Spleen (tissue), 7 donors: ENCODE measurements around the gene DRGX.

ENCODE experiments used
- POLR2AphosphoS5 ChIP-seq, 3 donors: sonication (generic); formaldehyde crosslinking; IDR thresholded peaks; one replicate each; pipeline ENCODE4 v1.5.1; 2017; ENCODE audit warnings: antibody characterized with exemption in 3 of 3
- TF ChIP-seq, protein P1 (sequence below), 11 experiments: fragments of 200-600 bp in 7 of 11; fragments of 450-650 bp in 4 of 11; sonication (generic) in 4 of 11; IDR thresholded peaks in 8 of 11; conservative IDR thresholded peaks in 3 of 11; 1 replicate in 7 of 11; 2 replicates in 4 of 11; pipeline versions ENCODE4 v1.4.0 to v1.8.0; 2016 to 2021; ENCODE audit warnings: antibody characterized with exemption in 11 of 11, inconsistent platforms in 4 of 11, mild to moderate bottlenecking in 1 of 11
- donor health status: DM: no; HTN: no; CAD: no; lungs with moderate emphysema.
- donor health status: DM: no; HTN: no; CAD: no.
- donor health status: DM: no; HTN: no; CAD: no.

DNA sequence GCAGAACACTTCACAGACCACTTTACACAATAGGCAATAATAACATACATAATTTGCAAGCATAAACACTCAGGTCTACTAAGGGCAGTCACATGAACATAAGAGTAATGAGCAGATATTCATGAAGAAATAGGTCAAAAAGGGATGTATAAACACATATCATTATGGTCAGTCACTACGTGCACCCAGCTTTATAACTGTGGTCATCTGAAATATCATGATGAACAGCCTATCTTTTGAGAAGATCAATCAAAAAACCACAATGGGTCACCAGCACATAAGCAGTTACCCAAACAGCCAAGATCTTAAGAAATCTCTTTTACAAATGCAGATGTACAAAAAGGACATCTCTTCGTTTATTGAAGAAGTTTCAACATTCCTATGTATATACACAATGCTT is 35.5 kb upstream of the DRGX start:
- TF ChIP-seq, protein P1, sequence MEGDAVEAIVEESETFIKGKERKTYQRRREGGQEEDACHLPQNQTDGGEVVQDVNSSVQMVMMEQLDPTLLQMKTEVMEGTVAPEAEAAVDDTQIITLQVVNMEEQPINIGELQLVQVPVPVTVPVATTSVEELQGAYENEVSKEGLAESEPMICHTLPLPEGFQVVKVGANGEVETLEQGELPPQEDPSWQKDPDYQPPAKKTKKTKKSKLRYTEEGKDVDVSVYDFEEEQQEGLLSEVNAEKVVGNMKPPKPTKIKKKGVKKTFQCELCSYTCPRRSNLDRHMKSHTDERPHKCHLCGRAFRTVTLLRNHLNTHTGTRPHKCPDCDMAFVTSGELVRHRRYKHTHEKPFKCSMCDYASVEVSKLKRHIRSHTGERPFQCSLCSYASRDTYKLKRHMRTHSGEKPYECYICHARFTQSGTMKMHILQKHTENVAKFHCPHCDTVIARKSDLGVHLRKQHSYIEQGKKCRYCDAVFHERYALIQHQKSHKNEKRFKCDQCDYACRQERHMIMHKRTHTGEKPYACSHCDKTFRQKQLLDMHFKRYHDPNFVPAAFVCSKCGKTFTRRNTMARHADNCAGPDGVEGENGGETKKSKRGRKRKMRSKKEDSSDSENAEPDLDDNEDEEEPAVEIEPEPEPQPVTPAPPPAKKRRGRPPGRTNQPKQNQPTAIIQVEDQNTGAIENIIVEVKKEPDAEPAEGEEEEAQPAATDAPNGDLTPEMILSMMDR (IDR thresholded peaks at IDR 0.05 in 8 of 11, conservative IDR thresholded peaks at IDR 0.05 in 3 of 11), result no peak
- TF ChIP-seq POLR2AphosphoS5 (IDR thresholded peaks at IDR 0.05), result no peak
